GM19035 (cell line): ENCODE data around the gene IRF4.

Experiments used
- ATAC-seq: cut with Tn5 transposase; IDR thresholded peaks from one replicate; pipeline ENCODE4 v1.9.1; 2021; ENCODE audit not compliant: unreplicated experiment

IRF4 gene

DNA sequence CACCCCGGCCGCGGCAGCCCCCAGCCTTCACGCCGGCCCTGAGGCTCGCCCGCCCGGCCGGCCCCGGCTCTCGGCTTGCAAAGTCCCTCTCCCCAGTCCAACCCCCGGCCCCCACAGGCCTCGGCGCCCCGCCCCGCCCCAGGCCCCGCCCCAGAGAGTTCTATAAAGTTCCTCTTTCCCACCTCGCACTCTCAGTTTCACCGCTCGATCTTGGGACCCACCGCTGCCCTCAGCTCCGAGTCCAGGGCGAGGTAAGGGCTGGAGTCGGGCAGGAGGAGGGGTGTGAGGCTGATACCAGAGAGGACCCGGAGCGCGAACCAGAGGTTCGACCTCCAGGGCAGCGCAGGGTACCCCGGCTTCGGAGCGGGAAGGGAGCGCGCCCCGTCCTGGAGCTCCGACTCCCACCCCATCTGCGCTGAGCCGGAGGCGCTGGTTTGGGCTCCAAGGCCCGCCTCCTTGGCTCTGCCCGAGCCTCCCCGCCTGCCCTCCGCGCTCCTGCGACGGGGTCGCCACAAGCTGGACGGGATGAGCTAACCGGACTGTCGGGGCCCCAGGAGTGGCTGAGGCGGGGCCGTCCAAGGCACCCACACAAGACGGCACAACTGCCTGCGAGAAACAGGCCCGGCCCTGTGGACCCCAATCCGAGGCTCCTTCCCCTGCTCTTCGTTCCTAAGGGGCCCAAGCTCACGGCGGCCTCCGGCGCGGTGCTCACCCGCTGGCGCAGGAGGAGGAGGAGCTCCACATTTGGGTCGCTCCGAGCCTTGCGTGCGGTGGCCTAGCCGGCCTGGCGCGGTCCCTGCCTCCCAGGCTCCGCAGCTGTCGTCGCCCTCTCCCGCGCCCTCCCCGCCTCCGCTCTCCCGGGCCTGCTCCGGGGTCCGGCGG, at the start of gene IRF4:
TSS of gene IRF4 (plus strand) at position 194 of the 882 bp plus-strand sequence. CDS start 1,401 bp downstream, outside the sequence.
- ATAC-seq: peak; percentile 44

DNA sequence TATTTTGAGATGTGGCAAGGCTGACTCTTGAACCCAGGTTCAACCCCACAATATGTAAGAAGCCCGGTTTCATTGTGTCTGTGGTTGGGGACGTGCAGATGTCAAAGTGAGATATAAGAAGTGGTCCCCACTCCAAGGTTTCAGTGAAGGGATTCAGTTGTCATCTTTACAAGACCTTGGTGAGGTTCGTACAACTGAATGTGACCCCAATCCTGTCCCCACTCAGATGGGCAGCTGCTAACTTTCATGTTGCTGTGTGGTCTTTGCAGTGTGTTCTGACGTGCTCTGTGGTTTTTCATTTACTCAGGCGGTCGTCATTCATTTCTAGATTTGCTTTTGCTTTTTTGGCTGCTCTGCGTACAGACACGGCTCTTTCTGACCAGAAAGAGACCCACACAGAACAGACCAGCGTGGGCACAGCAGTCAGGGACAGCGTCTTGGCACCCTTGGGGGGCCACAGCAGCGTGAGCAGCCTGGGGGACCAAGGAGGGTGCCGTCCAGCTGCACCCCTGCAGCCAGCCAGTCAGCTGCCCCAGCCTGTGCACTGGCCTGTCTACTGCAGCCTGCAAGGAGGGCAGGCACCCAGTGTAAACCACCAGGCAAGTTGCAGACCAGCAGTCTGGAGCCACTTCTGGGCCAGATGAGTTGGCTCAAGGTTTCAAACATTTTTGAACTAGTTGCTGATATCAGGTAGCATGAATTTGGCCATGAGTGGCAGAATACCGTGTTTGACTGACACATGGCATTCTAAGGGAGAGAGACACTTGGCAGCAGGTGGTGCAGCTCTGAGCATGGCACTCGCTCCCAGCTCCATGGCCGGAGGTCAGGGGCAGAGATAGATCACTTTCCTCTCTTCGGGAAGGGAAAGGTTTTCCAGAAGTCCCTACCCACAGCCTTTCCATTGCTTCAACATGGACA, 49.4 kb upstream of the IRF4 start:
- peak; percentile 70 for ATAC-seq

DNA sequence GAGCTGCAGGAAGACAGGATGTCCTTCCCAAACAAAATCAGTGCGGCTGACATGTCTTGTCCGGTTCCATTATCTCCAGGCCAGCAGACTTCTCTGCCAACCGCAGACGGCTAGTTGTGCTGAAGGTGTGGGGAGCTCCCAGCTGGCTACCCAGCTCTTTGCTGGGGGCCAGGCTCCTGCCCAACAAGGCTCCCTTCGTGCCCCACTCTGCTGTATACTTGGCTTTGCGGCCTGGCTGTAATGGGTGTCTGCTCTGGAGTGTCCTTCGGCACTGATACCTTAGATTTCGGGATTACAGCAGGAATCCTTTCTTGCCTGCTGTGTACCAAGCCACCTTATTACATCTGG, 48.7 kb upstream of the IRF4 start:
- ATAC-seq: no peak

DNA sequence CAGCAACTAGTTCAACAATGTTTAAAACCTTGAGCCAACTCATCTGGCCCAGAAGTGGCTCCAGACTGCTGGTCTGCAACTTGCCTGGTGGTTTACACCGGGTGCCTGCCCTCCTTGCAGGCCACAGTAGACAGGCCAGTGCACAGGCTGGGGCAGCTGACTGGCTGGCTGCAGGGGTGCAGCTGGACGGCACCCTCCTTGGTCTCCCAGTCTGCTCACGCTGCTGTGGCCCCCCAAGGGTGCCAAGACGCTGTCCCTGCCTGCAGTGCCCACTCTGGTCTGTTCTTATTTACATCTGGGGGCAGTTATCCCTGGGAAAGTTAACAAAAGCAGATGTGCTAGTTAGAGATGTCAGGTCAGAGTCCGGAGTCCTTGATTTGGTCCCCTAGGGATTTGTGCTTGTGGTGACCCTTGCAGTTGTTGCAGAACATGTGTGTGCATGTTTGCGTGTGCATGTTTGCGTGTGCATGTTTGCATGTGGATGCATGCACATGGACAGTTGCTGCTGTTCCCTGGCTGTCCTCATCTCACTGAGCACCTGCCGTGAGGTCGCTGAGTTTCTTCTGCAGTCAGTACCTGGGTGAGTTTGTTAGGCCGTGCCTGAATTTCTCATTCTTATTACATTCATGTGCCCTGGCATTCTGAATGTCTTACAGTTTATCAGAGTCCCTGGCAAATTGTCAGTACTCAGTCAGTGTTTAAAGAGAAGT, 48.2 kb upstream of the IRF4 start:
- ATAC-seq: no peak

DNA sequence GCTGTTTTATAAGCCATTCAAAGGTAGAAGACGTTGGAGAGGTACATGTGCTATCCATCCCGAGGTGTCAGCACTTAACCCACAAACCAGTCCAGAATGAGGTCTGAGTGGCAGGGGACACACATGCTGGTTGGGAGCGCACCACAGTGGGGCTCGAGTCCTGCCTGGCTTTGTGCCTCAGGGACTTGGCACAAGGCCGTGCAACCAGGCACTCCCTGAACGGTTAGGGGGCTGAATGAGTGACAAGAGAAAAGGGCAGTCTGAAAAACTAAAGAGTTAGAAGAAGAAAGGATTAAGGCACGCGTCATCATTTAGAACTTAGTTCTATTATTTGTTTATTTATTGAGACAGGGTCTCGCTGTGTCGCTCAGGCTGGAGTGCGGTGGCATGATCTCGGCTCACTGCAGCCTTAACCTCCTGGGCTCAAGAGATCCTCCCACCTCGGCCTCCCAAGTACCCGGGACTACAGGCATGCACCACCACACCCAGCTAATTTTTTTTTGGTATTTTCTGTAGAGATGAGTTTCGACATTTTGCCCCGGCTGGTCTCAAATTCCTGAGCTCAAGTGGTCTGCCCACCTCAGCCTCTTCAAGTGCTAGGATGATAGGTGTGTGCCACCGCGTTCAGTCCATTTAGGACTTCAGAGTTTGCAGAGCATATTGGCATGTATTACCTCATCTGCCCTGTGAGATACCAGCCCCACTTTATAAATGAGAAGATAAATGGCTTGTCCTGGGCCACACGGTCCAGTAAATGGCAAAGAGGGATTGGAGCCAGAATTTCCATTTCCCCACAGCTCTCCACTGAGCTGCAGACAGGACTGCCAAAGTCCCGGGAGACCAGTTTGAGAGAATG, 47.4 kb upstream of the IRF4 start:
- ATAC-seq: no peak

DNA sequence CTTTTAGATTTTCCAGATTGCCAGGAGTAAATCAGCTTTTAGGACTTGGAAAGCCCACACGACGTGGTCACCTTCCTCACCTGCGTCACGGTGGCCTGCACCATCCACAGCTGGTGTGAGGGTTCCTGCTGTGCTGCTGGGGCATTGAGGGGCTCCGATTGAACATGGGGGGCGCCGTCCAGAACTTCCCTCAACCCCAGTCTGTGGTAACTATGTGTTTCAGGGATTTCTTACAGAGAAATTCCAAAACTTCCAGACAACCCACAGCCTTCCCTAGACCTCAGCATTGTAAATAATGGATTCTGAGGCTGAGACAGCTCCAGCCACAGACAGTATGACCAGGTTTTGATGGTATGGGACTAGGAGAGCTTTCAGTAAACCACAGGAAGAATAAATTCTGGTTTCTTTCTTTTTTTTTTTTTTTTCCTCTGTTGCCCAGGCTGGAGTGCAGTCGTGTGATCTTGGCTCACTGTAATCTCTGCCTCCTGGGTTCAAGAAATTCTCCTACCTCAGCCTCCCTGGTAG, 46.7 kb upstream of the IRF4 start:
- ATAC-seq: no peak

DNA sequence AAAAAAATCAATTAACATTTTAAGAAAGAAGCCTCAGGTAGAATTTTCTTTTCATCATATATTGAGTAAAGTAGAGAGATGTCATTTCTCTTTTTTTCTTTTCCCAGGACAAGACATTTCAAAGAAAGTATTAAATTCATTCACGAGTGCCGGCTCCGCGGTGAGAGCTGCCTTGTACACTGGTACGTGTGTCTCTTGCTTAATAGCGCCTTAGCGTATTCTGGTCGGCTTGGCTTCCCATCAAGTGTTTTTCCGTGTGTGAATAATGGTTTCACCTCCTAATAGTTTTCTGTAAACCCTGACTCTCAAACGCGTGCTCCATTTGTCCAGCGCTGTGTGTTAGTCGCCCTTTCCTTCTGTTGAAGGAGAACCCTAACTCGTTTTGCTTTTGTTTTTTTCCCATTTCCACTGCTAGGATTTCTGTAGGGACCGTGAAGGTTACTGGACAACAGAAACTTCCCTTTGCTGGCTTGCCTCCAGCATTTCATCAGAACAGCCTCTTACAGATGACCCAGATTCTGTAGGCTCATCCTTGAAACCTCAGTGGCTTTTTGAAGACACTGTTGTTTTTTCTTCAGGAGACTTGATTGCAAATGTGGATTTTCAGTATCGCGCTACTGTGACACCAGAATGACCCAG, 45.7 kb upstream of the IRF4 start:
- no peak for ATAC-seq

DNA sequence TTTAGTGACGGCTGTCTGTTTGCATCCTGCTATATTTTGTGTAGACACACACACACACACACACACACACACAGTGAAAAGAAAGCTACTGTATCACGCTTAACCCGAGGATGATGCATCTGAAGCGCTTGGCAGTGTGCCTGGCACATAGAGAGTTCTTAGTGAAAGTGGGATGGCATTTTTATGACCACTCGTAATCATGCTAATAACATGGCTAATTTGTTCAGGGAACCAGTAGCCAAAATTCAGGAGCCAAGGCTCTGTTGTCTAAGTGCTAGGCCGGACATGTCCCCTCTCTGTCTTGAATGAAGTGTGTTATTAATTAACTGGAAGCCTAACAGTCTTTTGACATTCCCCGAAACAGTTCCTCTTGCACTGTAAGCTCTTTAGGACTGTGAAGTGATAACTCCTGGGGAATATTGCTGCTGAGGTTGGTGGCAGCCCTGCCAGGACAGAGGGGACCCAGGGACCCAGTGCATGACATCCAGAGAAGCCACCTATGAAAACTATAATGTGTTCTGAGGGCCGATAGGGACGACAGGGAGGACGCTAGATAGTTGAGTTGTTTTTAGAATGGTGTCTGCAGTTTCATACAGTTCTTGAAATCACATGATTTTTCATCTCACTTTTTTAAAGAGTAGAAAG, 45.0 kb upstream of the IRF4 start:
- ATAC-seq: no peak

DNA sequence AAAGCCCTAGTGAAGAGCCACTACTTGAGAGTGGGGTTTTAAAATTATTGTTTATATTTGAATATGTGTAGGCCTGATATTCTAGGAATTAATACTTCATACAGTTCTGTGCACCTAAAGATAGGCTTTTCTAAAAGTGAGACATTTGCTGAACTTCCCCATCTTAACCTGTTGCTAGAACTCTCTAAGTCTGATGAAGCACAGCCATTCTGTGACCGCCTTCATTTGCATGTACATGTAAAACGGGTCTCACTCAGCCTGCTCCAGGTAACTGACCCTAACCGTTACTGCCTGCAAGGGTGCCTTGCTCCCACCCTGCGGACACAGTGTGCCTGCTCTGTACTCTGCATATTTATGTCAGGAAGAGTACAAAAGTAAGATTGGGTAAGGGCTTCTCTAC, 44.3 kb upstream of the IRF4 start:
- ATAC-seq: peak; percentile 83

DNA sequence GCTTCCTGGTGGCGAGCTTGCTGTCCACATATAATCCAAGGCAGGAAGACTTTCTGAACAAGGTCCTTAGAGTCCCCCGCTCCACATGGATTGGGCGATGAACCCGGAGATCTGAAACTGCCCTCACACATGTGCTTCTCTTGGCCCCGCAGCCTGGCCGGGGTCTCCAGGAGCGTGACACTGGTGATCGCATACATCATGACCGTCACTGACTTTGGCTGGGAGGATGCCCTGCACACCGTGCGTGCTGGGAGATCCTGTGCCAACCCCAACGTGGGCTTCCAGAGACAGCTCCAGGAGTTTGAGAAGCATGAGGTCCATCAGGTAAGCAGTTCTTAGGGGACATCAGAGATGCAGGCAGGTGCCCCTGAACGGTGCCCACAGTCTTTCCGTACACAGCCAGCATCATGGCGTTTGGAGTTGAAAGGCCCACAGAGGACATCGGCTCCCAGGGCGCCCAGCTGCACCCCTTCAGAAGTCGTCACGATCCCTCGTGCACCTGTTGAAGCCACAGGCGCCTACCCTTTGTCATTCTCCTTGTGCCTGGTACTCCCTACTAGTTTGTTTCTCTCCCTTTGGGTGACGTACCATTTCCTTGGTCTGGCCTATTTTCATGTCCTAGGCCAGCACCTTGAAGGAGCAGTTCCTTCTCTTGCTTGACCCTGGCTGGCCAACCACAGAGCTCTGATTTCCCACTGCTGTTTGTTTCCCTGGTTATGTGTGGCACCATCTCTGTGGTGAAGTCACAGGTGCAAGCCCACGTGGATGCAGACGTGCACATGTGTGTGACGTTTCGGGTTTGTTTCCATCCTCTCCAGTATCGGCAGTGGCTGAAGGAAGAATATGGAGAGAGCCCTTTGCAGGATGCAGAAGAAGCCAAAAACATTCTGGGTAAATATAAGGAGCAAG, 43.3 kb upstream of the IRF4 start:
- no peak for ATAC-seq

DNA sequence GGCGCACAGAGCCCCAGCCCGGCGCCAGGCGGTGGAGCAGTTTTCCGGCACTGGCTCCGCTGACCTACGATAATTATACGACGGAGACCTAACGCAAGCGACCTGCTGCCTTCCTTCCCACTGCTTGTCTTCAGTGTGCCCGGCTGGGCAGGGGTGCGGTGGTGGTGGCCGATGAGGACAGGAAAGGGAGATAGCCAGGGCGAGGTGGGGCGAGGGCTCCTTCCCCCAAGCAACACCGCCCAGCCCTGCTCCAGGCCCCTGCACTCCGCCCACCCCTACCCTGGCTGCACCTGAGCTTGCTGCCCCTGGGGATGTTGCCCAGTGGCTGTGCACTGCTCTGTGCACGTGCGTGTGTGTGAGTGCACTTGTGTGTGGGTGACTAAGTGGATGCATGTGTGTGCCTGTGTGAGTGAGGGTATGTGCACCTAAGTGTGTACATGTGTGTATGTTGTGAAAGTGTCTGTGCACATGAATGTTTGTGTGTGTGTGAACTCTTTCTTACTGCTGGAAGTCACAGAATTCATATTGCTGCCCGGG, 42.6 kb upstream of the IRF4 start:
- no peak for ATAC-seq

DNA sequence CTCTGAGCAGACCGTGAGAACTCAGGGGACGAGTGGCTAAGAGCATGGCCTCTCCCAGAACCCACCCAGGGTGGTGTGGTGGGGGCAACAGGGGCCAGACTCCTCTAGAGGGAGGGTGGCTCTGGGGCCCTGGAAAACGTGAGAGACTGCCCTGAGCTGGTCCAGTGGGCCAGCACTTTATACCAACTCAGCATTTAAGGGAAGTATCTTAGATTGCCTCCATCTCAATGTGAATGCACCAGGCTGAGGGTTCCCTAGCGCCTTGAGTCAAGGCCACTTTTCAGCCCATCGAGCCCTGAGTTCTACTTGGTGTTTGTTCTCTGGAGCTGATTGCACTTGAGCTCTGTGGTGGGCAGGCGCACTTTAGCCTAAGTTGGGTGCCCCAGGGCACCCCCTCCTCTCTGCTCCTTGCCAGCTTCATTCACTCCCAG, 42.0 kb upstream of the IRF4 start:
- no peak for ATAC-seq

DNA sequence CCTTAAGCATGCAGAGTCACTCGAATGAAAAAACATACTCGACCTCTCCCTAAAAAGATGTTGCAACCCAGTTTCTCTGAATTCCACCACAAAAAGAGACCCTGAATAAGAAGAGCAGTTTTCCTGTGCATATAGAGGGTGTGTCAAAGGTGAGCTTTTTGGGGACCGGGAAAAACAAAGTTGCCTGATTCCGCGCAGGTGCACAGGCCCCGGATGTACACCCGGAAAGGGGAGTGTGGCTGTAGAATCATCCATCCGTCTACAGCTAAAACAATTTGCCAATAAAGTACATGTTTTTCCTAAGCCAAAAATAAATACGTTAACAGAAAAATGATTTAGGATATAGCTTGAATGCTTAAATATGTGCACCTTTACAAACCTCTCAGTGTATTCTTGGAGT, 41.2 kb upstream of the IRF4 start:
- no peak for ATAC-seq

DNA sequence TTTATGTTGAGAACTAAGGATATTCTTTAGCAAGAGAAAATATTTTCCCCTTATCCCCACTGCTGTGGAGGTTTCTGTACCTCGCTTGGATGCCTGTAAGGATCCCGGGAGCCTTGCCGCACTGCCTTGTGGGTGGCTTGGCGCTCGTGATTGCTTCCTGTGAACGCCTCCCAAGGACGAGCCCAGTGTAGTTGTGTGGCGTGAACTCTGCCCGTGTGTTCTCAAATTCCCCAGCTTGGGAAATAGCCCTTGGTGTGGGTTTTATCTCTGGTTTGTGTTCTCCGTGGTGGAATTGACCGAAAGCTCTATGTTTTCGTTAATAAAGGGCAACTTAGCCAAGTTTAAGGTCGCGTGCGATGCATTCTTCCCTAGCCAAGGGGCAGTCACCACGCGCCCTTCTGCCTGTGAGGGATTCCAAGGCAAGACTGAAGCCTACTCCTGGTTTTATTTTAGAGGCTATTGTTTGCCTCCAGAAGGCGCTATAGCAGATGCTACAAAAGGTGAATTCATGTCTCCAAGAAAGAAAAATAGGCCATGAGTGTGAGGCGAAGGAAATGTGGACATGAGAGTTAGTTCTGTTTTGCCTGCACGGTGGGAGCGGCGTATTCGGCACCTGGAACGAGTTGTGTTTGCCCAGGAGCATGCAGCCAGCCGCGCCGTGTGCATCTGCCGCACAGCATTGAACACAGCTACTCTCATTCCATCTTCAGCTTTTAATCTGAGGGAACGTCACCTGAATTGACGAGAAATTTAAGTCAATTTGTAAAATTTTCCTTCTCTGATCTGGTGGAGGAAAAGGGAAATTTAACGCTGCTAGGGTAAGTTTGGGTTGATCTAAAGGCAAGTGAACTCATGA, 40.3 kb upstream of the IRF4 start:
- ATAC-seq: no peak

DNA sequence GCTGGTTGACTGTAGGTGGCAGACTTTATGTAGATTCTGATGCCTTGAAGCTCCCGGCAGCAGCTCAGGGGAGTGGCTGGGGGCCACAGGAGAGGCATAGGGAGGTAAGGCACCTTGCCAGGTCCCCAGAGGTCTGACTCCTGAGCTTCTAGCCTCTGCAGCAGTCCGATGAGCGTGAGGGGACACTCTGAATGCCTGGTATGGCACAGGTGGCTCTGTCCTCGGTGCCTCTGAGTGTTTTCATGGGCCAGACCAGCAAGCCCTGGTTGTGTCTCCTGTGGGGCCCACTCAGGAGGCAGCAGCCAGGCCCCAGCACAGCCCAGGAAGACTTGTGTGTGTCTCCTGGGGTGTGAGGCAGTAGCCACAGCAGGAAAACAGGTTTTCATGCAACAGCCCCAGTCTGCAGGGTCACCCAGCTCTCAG, 39.7 kb upstream of the IRF4 start:
- ATAC-seq: no peak

DNA sequence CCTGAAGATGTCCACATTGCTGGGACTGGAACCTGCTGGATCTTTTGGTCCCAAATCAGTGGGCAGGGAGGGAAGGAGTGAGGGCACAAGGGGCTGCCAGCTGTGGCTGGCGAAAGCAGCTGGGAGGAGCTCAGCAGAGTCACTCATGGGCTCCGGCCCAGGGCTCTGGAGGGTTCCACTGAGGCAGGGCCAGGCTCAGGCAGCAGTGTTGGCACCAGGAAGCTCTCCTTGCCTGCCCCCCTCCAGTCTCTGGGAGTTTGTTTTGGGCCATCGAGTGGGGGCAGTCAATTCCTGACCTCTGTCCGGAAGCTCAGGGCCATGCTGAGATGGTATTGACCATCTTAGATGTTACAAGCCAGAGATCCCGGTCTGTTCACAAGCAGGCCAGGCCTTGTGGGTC, 39.1 kb upstream of the IRF4 start:
- no peak for ATAC-seq

DNA sequence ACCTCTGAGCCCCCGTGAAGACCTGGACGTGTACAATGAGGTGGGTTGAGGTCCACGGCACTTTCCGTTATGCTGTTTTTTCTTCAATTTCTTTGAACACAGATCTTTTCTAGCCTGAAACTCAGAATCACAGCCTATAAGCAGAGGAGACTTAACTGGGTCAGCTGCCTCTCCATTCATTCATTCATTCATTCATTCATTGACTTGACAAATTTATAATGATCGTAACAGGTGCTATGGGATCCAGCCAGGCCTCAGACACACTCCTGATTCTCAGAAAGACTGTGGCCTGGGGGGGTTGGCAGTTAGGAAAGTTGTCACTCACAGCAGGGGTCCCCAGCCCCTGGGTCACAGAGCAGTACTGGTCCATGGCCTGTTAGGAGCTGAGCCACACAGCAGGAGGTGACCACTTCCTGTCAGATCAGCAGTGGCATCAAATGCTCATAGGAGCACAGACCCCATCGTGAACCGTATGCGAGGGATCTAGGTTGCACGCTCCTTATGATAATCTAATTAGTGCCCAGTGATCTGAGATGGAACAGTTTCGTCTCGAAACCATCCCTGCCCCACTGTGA, 38.6 kb upstream of the IRF4 start:
- no peak for ATAC-seq
